GM12801 (cell line): ENCODE data around the gene LAP3.

ENCODE experiments used
- TF ChIP-seq, protein P1 (sequence below): IDR thresholded peaks from one replicate; pipeline ENCODE4 v1.5.1; 2011; ENCODE audit warnings: control low read depth; ENCODE audit not compliant: insufficient read length; ENCODE audit errors: extremely low read depth

LAP3 gene

GRCh38 chr4:17565846-17566245 is 11.2 kb upstream of the LAP3 start:
- TF ChIP-seq, protein P1, sequence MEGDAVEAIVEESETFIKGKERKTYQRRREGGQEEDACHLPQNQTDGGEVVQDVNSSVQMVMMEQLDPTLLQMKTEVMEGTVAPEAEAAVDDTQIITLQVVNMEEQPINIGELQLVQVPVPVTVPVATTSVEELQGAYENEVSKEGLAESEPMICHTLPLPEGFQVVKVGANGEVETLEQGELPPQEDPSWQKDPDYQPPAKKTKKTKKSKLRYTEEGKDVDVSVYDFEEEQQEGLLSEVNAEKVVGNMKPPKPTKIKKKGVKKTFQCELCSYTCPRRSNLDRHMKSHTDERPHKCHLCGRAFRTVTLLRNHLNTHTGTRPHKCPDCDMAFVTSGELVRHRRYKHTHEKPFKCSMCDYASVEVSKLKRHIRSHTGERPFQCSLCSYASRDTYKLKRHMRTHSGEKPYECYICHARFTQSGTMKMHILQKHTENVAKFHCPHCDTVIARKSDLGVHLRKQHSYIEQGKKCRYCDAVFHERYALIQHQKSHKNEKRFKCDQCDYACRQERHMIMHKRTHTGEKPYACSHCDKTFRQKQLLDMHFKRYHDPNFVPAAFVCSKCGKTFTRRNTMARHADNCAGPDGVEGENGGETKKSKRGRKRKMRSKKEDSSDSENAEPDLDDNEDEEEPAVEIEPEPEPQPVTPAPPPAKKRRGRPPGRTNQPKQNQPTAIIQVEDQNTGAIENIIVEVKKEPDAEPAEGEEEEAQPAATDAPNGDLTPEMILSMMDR, result no peak

DNA sequence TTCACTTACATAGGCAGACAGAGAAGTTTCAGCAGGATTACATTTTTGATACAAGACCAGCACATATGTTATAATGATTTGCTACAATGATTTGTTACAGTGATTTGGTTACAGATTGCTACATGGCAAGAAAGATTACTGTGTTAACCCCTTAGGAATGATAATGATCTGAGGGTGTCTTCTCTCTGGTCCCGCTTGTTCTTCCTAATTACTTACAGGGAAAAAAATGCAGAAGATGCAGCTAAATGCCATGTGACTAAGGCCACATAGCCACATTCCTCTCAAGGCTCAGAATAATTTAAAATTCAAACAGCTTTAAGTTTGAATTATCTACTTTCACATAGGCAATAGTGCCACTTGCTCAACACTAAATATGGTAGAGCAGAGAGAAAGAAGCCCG is 9.7 kb upstream of the LAP3 start:
- TF ChIP-seq, protein P1, result no peak

DNA sequence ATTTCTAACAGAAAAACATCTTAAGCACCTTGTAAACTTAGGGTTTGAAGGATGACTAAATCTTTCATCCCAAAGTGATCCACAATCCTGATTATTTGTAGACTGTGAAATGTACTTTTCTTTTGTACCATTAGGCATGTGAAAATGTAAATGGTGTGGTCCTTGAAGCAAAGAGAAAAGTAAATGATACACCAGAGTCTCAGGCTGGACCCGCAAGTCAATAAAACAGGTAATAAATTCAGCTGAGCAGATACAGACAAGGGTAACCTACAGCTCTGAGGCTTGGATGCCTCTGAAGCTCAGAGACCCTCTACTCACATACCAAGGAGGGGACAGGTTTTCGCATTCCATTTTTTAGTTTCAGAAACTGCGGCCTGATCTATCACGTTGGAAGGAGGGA is 2.8 kb upstream of the LAP3 start:
- TF ChIP-seq, protein P1, result no peak

DNA sequence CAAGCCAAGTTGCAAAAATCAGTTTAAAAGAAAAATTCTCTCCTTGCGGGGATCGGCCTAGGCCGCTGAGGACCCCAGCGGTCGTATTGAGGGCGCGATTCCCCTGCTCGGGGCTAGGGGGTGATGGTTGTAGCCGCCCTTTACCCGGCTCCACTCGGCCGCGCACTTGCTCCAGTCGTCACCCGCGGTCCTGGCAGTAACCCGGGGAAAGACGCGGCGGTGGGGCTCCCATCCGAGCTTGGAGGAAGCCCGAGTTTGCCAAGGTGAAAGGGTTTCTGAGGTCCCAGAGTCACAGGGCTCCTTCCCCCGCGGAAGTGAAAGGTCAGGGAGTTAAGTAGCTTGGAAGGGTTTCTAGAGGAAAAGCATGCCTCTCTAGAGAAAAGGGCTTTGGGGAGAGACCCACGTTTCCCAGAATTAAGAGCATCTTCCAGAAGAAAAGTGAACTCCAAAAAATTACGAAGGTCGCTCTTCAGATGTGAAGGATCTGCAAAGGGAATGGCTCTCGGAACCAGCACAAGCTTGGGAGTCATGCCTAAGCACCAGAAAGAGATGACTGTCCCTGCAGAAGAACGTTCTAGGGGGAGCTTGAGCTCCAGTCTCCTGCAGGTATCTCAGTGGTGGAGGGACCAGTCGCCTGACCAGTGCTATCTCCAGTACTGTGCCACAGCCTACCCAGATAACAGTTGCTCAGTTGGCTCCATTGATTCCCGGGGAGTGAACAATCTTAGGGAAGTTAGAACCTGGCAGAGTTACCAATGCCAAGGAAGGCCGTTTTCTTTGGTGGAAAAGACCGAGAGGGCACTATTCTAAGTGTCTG is 875 bp downstream of the LAP3 start:
- TF ChIP-seq, protein P1, result no peak

GRCh38 chr4:17578482-17578891 is 1.5 kb downstream of the LAP3 start:
- TF ChIP-seq, protein P1, result no peak

DNA sequence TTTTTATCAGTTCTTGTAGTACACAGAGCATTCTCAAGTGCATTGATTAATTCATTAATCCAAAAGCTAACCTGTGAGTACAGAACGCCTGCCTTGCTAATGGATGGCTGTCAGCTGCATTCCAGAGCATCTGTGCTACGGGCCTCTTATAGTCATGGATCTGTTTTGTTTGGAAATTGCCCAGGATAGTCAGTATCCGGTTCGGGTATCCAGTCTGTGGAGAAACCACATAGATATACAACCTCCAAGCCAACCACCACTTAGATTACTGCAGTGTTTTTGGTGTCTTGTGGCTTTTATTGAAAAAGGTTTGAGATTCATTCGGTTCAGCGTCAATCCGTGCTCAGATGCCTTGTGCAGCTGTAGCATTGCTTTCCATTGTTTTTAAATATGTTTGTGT is 4.0 kb downstream of the LAP3 start:
- TF ChIP-seq, protein P1, result no peak

DNA sequence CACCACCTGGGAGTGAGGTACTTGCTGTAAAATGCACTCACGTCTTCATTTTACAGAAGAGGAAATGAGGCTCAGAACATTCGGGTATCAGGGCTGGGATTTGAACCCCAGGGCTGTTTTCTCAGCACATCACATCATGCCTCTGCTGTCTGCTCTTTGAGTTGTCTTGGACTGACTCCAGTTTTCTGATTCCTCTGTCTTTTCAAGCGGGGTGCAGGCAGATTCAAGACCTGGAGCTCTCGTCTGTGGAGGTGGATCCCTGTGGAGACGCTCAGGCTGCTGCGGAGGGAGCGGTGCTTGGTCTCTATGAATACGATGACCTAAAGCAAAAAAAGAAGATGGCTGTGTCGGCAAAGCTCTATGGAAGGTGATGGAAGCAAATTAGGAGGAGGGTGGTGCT is 6.3 kb downstream of the LAP3 start:
- TF ChIP-seq, protein P1, result no peak
